ENCODE data around the gene BDKRB2. TPM values are rescaled to one million over a fixed set of nuclear protein-coding genes. Genes with fewer than 3 reads are reported as not detected.

BDKRB2 gene
- total and polyA plus RNA-seq, 7 donors = 0.11 to 0.56 (median 0.35) TPM

DNA sequence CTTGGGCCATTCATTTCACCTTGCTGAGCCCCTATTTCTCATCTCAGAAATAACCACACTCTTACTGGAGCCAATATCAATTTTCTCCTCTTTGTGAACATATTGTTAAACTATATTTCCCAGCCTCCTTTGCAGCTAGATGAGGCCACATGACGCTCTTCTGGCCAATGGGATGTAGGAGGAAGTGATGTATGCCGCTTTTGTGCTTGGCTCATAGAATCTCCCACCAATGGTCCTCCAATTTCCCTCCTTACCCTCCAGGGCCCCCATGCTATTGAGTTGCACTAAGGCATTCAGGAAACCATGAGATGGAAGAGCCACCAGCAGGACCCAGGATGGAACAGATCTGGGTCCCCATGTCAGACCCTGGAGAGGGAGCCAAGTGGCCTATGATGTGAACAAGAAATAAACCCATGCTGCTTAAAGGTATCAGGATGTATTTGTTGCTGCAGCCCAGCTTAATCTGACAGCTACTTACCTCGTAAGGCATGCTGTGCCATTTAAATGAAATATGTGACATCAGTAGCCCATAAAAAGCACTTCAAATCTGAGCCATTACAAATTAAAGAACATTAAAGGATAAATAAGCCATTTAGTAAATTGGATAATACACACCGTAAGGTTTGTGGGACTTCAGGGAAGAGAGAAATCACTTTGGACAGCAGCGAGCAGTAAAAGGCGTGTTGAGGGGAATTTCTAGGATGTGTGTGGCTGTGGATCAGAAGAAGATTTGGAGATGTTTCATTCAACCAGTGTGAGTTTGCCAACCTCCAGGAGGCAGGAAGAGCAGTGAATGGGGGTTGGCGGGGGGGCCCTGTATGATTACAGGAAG lies 24.4 kb upstream of the BDKRB2 start:
- ATAC-seq = no peak
- intact Hi-C loops (cut with DNase I) = no loop called here
- H3K36me3 ChIP-seq (ENCODE audit: insufficient read depth in 1 of 2, low read depth in 1 of 2) = no peaks in the 10 kb centered on the region
- no peak overlapping the region for H3K27ac ChIP-seq
- H3K9me3 ChIP-seq = no peaks in the 10 kb centered on the region
- no peaks in the 10 kb centered on the region for H3K4me1 ChIP-seq
- H3K4me3 ChIP-seq = no peak overlapping the region
- TF ChIP-seq, protein P1, sequence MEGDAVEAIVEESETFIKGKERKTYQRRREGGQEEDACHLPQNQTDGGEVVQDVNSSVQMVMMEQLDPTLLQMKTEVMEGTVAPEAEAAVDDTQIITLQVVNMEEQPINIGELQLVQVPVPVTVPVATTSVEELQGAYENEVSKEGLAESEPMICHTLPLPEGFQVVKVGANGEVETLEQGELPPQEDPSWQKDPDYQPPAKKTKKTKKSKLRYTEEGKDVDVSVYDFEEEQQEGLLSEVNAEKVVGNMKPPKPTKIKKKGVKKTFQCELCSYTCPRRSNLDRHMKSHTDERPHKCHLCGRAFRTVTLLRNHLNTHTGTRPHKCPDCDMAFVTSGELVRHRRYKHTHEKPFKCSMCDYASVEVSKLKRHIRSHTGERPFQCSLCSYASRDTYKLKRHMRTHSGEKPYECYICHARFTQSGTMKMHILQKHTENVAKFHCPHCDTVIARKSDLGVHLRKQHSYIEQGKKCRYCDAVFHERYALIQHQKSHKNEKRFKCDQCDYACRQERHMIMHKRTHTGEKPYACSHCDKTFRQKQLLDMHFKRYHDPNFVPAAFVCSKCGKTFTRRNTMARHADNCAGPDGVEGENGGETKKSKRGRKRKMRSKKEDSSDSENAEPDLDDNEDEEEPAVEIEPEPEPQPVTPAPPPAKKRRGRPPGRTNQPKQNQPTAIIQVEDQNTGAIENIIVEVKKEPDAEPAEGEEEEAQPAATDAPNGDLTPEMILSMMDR (IDR thresholded peaks at IDR 0.05) = no peak
- no peak for DNase-seq
- H3K27me3 ChIP-seq (ENCODE audit: insufficient read depth in 3 of 3, low read length in 2 of 3) = peaks cover 0 to 16% (median 2%) of the 10 kb centered on the region in 3 donors
- 81 to 83% (median 82%) methylated on average over 7 of the region's 7 CpGs for WGBS, 3 donors

DNA sequence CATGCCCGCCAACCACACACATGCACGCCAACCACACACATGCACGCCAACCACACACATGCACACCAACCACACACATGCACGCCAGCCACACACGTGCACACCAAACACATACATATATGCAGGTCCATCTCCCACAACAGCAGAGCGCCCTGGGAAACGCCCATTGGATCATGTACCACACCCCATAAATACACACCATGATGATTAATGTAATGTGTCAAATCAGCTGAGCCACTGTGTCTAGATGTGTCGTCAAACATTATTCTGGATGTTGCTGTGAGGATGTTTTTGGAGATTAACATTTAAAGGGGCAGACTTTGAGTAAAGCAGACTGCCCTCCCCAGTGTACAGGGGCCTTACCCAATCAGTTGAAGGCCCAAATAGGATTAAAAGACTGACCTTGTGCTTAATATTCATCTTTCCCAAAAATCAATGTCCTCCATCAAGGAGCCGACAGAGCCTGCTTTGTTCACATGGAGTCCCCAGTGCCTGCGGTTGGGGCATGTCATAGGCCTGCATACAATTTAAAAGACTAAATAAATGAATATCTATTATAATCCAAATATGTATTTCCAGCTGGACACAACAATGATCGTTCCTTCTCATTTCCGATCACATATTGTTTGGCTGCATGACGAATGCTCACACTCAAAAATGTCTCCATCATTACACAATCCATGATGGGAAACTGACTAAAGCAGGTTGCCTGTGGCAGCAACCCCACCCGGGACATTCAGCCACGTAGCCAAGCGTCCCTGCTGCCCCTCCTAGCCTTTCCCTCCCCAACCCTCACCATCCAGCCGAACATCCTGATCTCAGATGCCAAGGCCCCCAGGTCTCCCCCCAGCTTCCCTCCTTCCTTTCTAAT lies 23.2 kb upstream of the BDKRB2 start:
- WGBS, 3 donors = 76 to 79% (median 76%) methylated on average over 17 of the region's 17 CpGs
- ATAC-seq (no peak), DNase-seq (no peak)
- no peaks in the 10 kb centered on the region for H3K9me3 ChIP-seq
- intact Hi-C loops (cut with DNase I) = no loop called here
- no peaks in the 10 kb centered on the region for H3K4me1 ChIP-seq
- no peaks in the 10 kb centered on the region for H3K36me3 ChIP-seq (ENCODE audit: insufficient read depth in 1 of 2, low read depth in 1 of 2)
- peaks cover 0 to 12% (median 2%) of the 10 kb centered on the region in 3 donors for H3K27me3 ChIP-seq (ENCODE audit: insufficient read depth in 3 of 3, low read length in 2 of 3)
- no peak overlapping the region for H3K4me3 ChIP-seq
- TF ChIP-seq, protein P1 (IDR thresholded peaks at IDR 0.05) = no peak
- no peak overlapping the region for H3K27ac ChIP-seq

DNA sequence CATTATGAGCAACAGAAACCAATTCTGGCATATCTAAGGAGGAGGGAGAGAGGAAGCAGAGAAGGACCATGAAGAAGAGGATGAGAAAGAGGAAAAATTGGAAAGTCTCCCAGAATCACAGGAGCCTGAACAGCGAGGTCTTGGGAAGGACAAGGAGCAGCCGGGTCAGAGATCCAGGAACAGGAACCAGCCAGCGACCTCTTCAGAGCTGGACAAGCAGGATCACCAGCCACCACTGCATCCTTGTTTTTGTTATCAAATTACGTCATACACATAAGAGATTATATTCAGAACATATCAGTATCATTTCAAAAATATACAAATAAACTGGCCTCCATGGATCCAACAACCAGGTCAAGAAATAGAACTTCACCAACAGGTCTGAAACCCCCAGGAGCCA lies 22.1 kb upstream of the BDKRB2 start:
- ATAC-seq (no peak), DNase-seq (no peak)
- 56 to 59% (median 58%) methylated on average over 4 of the region's 4 CpGs for WGBS, 3 donors
- H3K4me1 ChIP-seq = no peaks in the 10 kb centered on the region
- H3K27me3 ChIP-seq (ENCODE audit: insufficient read depth in 3 of 3, low read length in 2 of 3) = peaks cover 0 to 13% (median 2%) of the 10 kb centered on the region in 3 donors
- H3K36me3 ChIP-seq (ENCODE audit: insufficient read depth in 1 of 2, low read depth in 1 of 2) = no peaks in the 10 kb centered on the region
- TF ChIP-seq, protein P1 (IDR thresholded peaks at IDR 0.05) = no peak
- intact Hi-C loops (cut with DNase I) = no loop called here
- H3K9me3 ChIP-seq = no peaks in the 10 kb centered on the region
- H3K27ac ChIP-seq = no peak overlapping the region
- H3K4me3 ChIP-seq = no peak overlapping the region

DNA sequence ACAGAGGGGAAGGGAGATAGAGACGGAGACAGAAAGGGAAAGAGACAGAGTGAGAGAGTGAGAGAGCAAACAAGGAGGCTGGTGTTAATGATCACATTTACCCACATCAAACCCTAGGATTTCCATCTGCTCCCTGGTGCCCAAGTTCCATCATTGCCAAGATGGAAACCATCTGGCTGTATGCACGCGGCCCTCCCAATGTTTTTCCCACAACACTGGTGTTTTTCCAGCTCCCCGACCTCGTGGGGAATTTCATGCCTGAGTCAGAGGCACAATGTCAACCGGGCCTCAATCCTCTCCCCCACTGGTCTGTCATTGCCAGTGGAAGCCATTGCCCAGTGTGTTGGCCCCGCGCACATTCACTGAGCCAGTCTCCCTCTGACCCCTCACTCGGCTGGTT lies 19.9 kb upstream of the BDKRB2 start:
- Histone ChIP-seq H3K27me3 (ENCODE audit: insufficient read depth in 3 of 3, low read length in 2 of 3) (peaks cover 0 to 18% (median 2%) of the 10 kb centered on the region in 3 donors), H3K9me3 (no peaks in the 10 kb centered on the region), H3K27ac (no peak overlapping the region), H3K4me3 (no peak overlapping the region), H3K36me3 (ENCODE audit: insufficient read depth in 1 of 2, low read depth in 1 of 2) (no peaks in the 10 kb centered on the region), H3K4me1 (no peaks in the 10 kb centered on the region)
- TF ChIP-seq, protein P1 (IDR thresholded peaks at IDR 0.05) = no peak
- DNase-seq (no peak), ATAC-seq (no peak)
- intact Hi-C loops (cut with DNase I) = no loop called here
- WGBS, 3 donors = 33 to 66% (median 39%) methylated on average over 9 of the region's 9 CpGs
